ENCODE measurements around the gene HES1. TPM values are rescaled to one million over a fixed set of nuclear protein-coding genes. Genes with fewer than 3 reads are reported as not detected.

HES1 gene
- total and polyA plus RNA-seq, 4 donors: 5.3 to 12.5 (median 9.0) TPM

DNA sequence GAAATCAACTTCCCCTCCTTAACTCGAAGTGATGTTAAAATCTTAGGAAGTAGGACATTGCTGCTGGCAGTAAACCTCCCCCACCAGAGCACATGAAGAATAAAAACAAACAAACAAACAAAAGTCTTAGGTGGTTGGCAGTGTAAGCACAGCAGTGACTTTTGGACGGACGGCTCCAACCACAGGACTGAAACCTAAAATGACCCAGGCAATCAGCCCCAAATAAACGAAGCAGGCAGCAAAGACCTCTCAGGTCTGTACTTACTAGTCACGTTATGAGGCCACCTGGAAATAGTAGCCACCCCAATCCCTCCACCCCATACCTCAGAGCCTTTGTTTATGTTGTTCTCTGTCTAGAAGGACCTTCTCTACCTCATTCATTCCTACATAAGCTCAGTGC lies 33.5 kb upstream of the HES1 start:
- Histone ChIP-seq H3K4me1 (ENCODE audit: control insufficient read depth in 4 of 4, insufficient read depth in 4 of 4, low read length in 3 of 4) (peaks cover 8 to 63% (median 48%) of the 10 kb centered on the region in 4 donors), H3K27me3 (ENCODE audit: control insufficient read depth in 4 of 4, insufficient read depth in 4 of 4, low read length in 3 of 4) (no peaks in the 10 kb centered on the region), H3K27ac (ENCODE audit: low read depth in 1 of 2, low read length in 2 of 2) (peak overlapping the region; percentile 73 to 85), H3K9ac (ENCODE audit: low read depth in 1 of 2, low read length in 2 of 2) (peak overlapping the region in 1 of 2 donors; percentile 77), H3K9me3 (ENCODE audit: control insufficient read depth in 4 of 4, low read length in 3 of 4) (no peaks in the 10 kb centered on the region), H3K4me3 (ENCODE audit: low read depth in 1 of 3, low read length in 3 of 3) (peak overlapping the region in 1 of 3 donors; percentile 2), H3K36me3 (ENCODE audit: control insufficient read depth in 4 of 4, insufficient read depth in 3 of 4, low read depth in 1 of 4, low read length in 3 of 4) (no peaks in the 10 kb centered on the region)
- no peak for DNase-seq (ENCODE audit: low spot score)
- TF ChIP-seq, protein P1, sequence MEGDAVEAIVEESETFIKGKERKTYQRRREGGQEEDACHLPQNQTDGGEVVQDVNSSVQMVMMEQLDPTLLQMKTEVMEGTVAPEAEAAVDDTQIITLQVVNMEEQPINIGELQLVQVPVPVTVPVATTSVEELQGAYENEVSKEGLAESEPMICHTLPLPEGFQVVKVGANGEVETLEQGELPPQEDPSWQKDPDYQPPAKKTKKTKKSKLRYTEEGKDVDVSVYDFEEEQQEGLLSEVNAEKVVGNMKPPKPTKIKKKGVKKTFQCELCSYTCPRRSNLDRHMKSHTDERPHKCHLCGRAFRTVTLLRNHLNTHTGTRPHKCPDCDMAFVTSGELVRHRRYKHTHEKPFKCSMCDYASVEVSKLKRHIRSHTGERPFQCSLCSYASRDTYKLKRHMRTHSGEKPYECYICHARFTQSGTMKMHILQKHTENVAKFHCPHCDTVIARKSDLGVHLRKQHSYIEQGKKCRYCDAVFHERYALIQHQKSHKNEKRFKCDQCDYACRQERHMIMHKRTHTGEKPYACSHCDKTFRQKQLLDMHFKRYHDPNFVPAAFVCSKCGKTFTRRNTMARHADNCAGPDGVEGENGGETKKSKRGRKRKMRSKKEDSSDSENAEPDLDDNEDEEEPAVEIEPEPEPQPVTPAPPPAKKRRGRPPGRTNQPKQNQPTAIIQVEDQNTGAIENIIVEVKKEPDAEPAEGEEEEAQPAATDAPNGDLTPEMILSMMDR (IDR thresholded peaks at IDR 0.05; ENCODE audit: low read depth, low read length, missing input control): no peak
- TF ChIP-seq RXRA (IDR thresholded peaks at IDR 0.05) (peak; percentile 72 to 75), FOXA2 (IDR thresholded peaks at IDR 0.05) (peak; percentile 53), HNF4A (conservative IDR thresholded peaks at IDR 0.05) (peak; percentile 80), GABPA (IDR thresholded peaks at IDR 0.05 in 1 of 2, conservative IDR thresholded peaks at IDR 0.05 in 1 of 2) (no peak), NR2F2 (IDR thresholded peaks at IDR 0.05) (no peak), REST (IDR thresholded peaks at IDR 0.05) (peak; percentile 32), ZBTB33 (IDR thresholded peaks at IDR 0.05) (no peak), EGR1 (IDR thresholded peaks at IDR 0.05; ENCODE audit: low read depth in 2 of 2) (no peak), RAD21 (IDR thresholded peaks at IDR 0.05) (peak; percentile 26 to 48), JUND (IDR thresholded peaks at IDR 0.05) (no peak), FOXA1 (IDR thresholded peaks at IDR 0.05) (no peak), SP1 (IDR thresholded peaks at IDR 0.05) (peak; percentile 83), TAF1 (conservative IDR thresholded peaks at IDR 0.05) (no peak), HNF4G (IDR thresholded peaks at IDR 0.05) (no peak), YY1 (IDR thresholded peaks at IDR 0.05) (no peak)
- TF ChIP-seq, protein P2, sequence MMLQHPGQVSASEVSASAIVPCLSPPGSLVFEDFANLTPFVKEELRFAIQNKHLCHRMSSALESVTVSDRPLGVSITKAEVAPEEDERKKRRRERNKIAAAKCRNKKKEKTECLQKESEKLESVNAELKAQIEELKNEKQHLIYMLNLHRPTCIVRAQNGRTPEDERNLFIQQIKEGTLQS (IDR thresholded peaks at IDR 0.05): no peak
- TF ChIP-seq, protein P3, sequence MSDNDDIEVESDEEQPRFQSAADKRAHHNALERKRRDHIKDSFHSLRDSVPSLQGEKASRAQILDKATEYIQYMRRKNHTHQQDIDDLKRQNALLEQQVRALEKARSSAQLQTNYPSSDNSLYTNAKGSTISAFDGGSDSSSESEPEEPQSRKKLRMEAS (IDR thresholded peaks at IDR 0.05): no peak
- WGBS: 25% methylated on average over 5 of the region's 5 CpGs
